ENCODE results near the gene PRLR.

- no peak for TF ChIP-seq CTCF (IDR thresholded peaks at IDR 0.05)
- TF ChIP-seq POLR2A (IDR thresholded peaks at IDR 0.05): no peak
- no peak for TF ChIP-seq POLR2AphosphoS5 (IDR thresholded peaks at IDR 0.05; ENCODE audit: insufficient read depth in 1 of 2, low read depth in 1 of 2)
Measured at GRCh38 chr5:35129921-35130485, 100.3 kb downstream of the PRLR start.
